AG08396 (cell line): ENCODE data around the gene DGCR6L.
"Not testable (repeated sequence)": the region's sequence is repeated elsewhere in the genome, so short reads cannot be mapped to it uniquely, and the experiment has no call there.

ENCODE experiments used
- DNase-seq: peaks from one replicate; pipeline ENCODE4 v3.0.0; 2012; ENCODE audit warnings: low spot score, mixed read lengths

The DGCR6L gene

DNA sequence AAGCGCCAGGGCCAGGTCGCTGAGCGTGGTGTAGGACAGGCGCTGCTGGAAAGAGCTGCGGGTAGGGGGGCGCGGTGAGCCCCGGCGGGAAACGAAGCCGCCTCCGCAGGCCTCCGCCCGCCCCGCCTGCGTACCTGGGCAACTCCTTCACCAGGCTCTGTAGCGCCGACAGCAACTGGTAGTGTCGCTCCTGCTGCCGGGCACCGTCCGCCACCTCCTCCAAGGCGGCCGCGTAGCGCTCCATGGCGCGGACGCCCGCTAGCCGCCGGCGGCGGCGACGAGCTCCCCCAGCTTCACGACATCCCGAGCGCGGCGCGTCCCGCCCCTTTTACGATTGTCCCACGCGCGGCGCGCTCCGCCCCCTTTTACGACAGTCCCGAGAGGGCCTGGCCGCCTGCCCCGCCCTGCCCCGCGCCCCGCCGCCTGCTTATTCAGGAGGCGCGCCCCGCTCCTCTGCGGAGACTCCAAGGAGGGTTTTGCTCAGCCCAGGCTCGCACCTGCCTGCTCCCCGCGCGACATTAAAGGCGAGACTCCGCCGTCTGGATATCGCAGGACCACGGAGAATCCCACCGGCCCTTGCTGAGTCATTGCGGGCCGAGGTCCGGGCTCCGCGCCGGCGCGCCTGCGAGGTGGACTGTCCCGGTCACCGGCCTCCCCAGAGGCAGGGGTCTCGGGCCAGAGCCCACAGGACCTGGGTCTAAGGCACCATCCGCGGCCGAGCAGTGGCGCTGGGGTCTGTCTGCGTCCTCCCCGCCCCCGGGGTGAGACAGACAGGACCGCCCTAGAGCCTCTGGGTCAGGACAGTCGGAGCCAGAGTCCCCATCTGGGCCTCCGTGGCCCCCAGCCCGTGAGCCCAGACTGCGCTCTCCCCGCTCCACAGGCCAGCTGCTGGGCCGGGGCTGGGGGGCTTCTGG is at the start of gene DGCR6L:
DGCR6L (minus strand) TSS at position 316 of the 914 bp plus-strand sequence; CDS start at position 244, 72 bp downstream.
- peak; percentile 96 for DNase-seq

DNA sequence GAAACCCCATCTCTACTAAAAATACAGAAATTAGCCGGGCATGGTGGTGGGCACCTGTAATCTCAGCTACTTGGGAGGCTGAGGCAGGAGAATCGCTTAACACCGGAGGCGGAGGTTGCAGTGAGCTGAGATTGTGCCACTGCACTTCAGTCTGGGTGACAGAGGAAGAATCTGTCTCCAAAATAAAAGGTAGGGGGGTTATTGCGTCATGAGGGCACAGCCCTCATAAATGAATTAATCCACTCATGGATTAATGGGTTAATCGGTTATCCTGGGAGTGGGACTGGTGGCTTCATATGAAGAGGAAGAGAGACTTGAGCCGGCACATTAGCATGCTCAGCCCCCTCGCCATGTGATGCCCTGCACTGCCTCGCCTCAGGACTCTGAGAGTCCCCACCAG is 49.0 kb upstream of the DGCR6L start:
- DNase-seq = not testable (repeated sequence)

DNA sequence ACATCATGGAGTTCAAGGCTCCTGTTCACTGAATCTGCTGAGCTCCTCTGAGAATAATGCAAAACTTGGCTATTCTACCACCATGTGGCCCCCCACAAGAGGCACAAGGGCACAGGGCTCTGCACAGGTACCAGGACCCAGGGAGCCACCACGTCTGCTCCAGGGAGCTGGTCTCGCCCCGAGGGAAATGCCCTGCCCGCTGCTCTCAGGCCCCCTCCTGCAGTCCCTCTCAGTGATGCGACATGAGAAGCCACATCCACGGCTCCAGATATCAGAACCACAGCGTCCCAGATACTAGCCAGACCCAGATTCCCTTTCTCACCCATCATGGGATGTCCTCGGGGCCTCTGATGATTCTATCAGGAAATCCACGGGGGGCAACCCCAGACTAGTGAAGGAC is 47.0 kb upstream of the DGCR6L start:
- not testable (repeated sequence) for DNase-seq

DNA sequence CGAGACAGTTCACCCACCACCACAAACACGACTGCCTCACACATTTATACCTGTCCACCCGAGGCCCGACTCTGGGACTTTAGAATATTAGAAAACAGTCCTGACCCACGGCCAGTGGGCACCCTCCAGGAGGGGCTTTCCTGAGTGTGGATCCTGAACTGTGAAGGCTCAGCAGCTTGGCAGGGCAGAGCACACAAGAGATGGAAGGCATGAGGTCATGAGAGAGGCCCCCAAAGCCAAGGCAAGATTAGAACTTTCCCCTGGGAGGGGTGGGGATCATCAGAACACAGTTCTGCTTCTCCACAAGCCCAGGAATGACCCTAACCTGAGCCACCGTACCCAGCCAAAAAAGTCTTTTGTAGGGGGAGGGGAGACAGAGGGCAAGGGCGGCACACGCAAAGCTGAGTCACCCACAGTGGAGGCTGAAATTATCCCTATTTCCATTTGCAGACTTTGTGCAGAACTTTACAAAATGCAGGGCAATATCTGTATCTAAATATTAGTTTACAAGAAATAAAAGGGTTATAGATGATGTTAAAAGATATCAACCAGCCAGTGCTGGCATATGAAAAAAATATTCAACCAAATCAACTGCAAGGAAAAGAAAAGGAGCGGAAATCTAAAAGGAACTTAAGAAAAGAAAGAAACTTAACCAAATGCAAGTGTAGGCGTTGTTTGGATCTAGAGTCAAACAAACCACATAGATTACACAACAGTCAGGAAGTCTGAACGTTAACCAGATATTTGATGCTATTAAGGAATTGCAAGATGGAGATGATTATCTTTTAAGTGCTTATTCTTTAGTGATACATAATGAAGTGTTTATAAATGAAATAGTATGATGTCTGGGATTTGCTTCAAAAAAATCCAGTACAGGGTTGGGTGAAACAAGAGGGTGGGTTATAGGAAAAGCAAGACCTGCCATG is 44.7 kb upstream of the DGCR6L start:
- DNase-seq = not testable (repeated sequence)

DNA sequence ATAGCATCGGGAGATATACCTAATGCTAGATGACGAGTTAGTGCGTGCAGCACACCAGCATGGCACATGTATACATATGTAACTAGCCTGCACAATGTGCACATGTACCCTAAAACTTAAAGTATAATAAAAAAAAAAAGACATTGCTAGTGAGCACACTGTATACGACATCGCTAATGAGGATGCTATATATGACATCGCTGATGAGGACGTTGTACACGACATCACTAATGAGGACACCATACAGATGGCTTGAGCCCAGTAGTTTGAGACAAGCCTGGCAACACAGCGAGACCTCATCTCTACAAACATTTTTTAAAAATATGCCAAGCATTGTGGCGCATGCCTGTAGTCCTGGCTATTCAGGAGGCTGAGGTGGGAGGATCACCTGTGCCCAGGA is 42.5 kb upstream of the DGCR6L start:
- DNase-seq = not testable (repeated sequence)

DNA sequence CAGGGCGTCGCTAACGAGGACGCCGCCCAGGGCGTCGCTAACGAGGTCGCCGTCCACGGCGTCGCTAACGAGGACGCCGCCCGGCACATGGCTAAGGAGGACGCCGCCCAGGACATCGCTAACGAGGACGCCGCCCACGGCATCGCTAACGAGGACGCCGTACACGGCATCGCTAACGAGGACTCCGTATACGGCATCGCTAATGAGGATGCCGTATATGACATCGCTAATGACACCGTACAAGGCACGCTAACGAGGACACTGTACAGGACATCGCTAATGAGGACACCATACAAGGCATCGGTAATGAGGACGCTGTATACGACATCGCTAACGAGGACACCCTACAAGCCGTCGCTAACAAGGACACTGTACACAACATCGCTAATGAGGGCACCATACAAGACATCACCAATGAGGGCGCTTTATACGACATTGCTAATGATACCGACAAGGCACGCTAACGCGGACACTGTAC is 41.9 kb upstream of the DGCR6L start:
- not testable (repeated sequence) for DNase-seq

DNA sequence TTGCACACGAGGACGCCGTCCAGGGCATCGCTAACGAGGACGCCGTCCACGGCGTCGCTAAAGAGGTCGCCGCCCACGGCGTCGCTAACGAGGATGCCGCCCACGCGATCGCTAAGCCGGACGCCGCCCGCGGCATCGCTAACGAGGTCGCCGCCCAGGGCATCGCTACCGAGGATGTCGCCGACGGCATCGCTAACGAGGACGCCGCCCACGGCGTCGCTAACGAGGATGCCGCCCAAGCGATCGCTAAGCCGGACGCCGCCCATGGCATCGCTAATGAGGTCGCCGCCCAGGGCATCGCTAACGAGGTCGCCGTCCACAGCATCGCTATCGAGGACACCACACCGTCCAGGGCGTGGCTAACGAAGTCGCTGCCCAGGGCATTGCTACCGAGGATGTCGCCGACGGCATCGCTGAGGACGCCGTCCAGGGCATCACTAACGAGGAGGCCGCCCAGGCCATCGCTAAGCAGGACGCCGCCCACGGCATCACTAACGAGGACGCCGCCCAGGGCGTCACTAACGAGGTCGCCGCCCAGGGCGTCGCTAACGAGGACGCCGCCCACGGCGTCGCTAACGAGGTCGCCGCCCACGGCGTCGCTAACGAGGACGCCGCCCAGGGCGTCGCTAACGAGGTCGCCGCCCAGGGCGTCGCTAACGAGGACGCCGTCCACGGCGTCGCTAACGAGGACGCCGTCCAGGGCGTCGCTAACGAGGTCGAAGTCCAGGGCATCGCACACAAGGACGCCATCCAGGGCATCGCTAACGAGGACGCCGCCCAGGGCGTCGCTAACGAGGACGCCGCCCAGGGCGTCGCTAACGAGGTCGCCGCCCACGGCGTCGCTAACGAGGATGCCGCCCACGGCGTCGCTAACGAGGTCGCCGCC is 41.2 kb upstream of the DGCR6L start:
- not testable (repeated sequence) for DNase-seq

DNA sequence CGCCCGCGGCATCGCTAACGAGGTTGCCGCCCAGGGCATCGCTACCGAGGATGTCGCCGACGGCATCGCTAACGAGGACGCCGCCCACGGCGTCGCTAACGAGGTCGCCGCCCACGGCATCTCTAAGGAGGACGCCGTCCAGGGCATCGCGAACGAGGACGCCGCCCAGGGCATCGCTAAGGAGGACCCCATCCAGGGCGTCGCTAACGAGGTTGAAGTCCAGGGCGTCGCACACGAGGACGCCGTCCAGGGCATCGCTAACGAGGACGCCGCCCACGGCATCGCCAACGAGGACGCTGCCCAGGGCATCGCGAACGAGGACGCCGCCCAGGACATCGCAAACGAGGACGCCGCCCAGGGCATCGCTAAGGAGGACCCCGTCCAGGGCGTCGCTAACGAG is 40.4 kb upstream of the DGCR6L start:
- not testable (repeated sequence) for DNase-seq

DNA sequence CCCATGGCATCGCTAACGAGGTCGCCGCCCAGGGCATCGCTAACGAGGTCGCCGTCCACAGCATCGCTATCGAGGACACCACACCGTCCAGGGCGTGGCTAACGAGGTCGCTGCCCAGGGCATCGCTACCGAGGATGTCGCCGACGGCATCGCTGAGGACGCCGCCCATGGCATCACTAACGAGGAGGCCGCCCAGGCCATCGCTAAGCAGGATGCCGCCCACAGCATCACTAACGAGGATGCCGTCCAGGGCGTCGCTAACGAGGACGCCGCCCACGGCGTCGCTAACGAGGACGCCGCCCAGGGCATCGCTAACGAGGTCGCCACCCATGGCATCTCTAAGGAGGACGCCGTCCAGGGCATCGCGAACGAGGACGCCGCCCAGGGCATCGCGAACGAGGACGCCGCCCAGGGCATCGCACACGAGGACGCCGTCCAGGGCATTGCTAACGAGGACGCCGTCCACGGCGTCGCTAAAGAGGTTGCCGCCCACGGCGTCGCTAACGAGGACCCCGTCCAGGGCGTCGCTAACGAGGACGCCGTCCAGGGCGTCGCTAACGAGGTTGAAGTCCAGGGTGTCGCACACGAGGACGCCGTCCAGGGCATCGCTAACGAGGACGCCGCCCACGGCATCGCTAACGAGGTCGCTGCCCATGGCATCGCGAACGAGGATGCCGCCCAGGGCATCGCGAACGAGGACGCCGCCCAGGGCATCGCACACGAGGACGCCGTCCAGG is 38.8 kb upstream of the DGCR6L start:
- not testable (repeated sequence) for DNase-seq

DNA sequence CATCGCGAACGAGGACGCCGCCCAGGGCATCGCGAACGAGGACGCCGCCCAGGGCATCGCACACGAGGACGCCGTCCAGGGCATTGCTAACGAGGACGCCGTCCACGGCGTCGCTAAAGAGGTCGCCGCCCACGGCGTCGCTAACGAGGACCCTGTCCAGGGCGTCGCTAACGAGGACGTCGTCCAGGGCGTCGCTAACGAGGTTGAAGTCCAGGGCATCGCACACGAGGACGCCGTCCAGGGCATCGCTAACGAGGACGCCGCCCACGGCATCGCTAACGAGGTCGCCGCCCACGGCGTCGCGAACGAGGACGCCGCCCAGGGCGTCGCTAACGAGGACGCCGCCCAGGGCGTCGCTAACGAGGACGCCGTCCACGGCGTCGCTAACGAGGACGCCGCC is 38.1 kb upstream of the DGCR6L start:
- DNase-seq = not testable (repeated sequence)

DNA sequence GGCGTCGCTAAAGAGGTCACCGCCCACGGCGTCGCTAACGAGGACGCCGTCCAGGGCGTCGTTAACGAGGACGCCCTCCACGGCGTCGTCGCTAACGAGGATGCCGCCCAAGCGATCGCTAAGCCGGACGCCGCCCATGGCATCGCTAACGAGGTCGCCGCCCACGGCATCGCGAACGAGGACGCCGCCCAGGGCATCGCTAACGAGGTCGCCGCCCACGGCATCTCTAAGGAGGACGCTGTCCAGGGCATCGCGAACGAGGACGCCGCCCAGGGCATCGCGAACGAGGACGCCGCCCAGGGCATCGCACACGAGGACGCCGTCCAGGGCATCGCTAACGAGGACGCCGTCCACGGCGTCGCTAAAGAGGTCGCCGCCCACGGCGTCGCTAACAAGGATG is 37.0 kb upstream of the DGCR6L start:
- DNase-seq = not testable (repeated sequence)

DNA sequence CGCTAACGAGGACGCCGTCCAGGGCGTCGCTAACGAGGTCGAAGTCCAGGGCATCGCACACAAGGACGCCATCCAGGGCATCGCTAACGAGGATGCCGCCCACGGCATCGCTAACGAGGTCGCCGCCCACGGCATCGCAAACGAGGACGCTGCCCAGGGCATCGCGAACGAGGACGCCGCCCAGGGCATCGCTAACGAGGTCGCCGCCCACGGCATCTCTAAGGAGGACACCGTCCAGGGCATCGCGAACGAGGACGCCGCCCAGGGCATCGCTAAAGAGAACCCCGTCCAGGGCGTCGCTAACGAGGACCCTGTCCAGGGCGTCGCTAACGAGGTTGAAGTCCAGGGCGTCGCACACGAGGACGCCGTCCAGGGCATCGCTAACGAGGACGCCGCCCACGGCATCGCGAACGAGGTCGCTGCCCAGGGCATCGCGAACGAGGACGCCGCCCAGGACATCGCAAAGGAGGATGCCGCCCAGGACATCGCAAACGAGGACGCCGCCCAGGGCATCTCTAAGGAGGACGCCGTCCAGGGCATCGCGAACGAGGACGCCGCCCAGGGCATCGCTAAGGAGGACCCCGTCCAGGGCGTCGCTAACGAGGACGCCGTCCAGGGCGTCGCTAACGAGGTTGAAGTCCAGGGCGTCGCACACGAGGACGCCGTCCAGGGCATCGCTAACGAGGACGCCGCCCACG is 36.2 kb upstream of the DGCR6L start:
- not testable (repeated sequence) for DNase-seq

DNA sequence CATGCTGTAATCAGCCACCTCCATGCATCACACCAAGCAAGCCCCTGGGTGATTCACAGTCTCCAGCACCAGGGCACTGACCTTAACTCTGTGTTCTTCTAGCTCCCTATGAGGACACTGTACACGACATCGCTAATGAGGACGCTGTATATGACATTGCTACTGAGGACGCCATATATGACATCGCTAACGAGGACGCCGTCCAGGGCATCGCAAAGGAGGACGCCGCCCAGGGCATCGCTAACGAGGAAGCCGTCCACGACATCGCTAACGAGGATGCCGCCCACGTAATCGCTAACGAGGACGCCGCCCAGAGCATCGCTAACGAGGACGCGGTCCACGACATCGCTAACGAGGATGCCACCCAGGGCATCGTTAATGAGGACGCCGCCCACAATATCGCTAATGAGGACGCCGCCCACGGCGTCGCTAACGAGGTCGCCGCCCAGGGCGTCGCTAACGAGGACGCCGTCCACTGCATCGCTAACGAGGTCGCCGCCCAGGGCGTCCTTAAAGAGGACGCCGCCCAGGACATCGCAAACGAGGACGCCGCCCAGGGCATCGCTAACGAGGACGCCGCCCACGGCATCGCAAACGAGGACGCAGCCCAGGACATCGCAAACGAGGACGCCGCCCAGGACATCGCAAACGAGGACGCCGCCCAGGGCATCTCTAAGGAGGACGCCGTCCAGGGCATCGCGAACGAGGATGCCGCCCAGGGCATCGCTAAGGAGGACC is 34.5 kb upstream of the DGCR6L start:
- DNase-seq = no peak

DNA sequence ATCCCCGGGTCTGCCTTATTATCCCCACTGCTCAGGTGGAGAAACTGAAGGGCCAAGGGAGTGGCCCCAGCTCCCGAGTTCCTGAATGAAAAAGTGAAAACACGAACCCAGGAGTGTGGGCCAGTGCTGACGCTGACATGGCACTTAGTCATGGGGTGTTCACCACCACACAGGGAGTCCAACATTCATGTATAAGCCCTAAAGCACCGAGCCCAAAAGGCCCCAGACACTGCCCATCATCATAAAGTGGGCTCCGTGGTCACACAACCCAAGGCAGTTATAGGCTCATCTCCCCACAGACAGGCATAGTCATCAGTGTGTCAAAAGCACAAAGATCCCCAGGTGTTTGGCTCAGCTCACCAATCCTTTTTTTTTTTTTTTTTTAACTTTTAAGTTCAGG is 32.7 kb upstream of the DGCR6L start:
- not testable (repeated sequence) for DNase-seq

DNA sequence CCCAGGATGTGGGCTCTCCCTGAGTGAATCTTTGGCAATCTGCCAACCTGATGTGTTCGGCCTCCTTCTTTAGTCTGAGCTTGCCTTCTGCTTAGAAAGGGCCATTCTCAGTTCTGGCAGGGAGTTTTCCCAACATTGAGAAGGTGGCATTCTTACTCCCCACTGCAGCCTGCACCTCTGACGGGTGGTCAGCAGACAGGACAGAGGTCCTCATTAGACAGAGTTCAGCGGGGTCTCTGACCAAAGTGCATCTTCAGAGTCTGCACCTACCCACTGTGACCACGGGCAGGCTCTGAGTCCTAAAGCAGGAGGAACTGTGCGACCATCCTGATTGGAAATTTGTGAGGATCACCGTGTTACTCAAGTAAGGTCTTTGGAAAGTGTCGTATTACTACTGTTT is 26.7 kb upstream of the DGCR6L start:
- not testable (repeated sequence) for DNase-seq

DNA sequence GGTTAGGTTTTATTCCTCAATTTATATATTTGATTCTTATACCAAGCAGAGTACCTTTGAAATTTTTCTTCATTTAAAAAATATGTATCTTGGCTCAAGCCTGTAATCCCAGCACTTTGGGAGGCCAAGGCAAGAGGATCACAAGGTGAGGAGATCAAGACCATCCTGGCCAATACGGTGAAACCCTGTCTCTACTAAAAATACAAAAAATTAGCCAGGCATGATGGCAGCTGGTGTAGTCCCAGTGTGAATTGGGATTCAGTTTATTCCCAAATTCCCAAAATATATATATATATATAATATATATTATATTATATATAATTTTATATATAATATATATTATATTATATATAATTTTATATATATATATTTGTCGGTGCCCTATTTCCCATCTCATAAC is 18.4 kb upstream of the DGCR6L start:
- DNase-seq = not testable (repeated sequence)

DNA sequence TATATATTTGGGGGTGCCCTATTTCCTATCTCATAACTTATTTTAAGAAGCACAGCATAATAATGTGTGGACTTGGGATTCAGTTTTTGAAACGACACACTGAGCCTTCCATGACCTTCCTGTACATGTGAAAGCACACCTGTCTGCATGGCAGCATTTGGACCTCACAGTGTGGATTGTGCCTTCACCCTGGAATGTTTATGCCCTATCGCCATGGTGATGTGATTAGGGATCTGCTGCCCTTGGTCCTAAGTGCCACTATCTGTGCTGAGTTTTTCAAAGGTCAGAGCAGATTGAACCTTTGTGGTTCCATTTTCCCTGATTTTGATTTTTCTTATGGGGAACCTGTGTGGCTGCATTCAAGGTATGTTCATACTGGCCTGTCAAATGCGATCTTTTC is 17.9 kb upstream of the DGCR6L start:
- DNase-seq = not testable (repeated sequence)

DNA sequence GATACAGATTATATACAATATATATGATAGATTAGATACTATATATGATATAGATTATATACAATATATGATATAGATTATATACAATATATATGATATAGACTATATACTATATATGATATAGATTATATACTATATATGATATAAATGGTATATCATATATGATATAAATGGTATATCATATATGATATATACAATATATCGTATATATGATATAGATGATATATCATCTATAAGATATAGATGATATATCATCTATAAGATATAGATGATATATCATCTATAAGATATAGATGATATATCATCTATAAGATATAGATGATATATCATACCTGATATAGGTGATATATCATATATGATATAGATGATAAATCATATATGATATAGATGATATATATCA is 16.7 kb upstream of the DGCR6L start:
- DNase-seq = not testable (repeated sequence)

DNA sequence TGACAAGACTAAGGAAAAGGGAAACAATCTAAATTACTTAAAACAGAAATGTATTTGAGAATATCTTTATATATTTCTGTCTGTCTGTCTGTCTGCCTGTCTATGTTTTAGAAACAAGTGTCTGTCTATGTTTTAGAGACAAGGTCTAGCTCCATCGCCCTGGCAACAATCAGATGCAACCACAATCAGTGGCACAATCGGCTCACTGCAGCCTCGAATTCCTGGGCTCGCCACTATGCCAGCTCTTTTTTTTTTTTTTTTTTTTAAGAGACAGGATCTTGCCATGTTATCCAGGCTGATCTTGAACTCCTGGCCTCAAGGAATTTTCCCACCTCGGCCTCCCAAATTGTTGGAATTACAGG is 8.7 kb upstream of the DGCR6L start:
- not testable (repeated sequence) for DNase-seq
